ENCODE results near the gene KAZN.

GRCh38 chr1:14577261-14577660 lies 21.2 kb upstream of the KAZN start:
- TF ChIP-seq ATF2 (IDR thresholded peaks at IDR 0.05; ENCODE audit: low read length) (no peak), CTCF (IDR thresholded peaks at IDR 0.05; ENCODE audit: control extremely low read depth in 1 of 3, insufficient read depth in 1 of 3, low read depth in 1 of 3, low read length in 3 of 3) (no peak), TAF1 (IDR thresholded peaks at IDR 0.05; ENCODE audit: low read depth, low read length) (no peak), KDM1A (IDR thresholded peaks at IDR 0.05; ENCODE audit: borderline replicate concordance, low read length) (no peak), RAD21 (IDR thresholded peaks at IDR 0.05 in 1 of 2, conservative IDR thresholded peaks at IDR 0.05 in 1 of 2; ENCODE audit: low read depth in 2 of 2, low read length in 2 of 2) (no peak), POLR2A (IDR thresholded peaks at IDR 0.05; ENCODE audit: control extremely low read depth in 1 of 2, low read depth in 2 of 2, low read length in 2 of 2) (no peak), TCF12 (IDR thresholded peaks at IDR 0.05; ENCODE audit: low read depth, low read length) (no peak), EZH2 (IDR thresholded peaks at IDR 0.05; ENCODE audit: low read depth, low read length, severe bottlenecking) (no peak), SRF (IDR thresholded peaks at IDR 0.05; ENCODE audit: low read depth, low read length) (no peak), JUN (IDR thresholded peaks at IDR 0.05; ENCODE audit: low read depth, low read length) (no peak), GABPA (IDR thresholded peaks at IDR 0.05; ENCODE audit: borderline replicate concordance, insufficient read depth, low read length) (no peak), POLR2AphosphoS5 (IDR thresholded peaks at IDR 0.05; ENCODE audit: low read depth, low read length) (no peak)
